ENCODE measurements around the gene LONRF2. TPM values are rescaled to one million over a fixed set of nuclear protein-coding genes. Genes with fewer than 3 reads are reported as not detected.

Gene LONRF2
- total RNA-seq, 4 donors from 2014 or later, result 1.3 to 2.5 (median 2.0) TPM

DNA sequence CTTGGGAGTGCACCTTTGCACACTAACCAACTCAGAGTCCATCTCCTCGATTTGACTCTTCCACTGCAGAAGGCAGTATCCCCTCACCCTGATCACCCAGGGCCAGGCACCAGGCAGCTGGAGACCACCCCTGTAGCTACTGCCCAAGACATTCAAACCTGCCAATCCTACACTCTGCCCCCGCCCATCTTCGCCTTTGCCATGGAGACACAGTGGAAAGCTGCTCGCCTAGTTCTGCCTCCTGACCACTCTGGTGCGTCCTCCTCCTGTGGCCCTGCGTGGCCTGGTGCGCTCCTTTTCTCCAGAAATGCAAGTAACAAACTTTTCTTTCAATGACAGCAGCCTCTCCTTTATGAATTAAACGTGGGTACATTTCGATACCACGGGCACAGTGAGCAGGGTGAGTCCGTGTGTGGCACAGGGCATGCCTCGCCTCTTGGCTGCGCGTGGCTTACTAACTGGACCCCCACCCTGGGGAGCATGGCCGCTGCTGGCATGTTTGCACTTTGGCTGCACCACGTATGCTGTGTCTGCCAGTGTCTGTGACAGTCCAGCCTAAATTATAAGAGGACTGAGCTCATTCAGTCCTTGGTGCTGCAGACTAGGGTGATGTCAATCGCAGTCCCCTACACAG lies 47.6 kb downstream of the LONRF2 start:
- WGBS, result 95% methylated on average over 17 of the region's 17 CpGs
- Histone ChIP-seq H3K9me3 (no peaks in the 10 kb centered on the region), H3K27me3 (no peaks in the 10 kb centered on the region), H3K4me3 (no peak overlapping the region), H3K27ac (no peak overlapping the region), H3K36me3 (no peaks in the 10 kb centered on the region), H3K4me1 (no peaks in the 10 kb centered on the region)
- no peak for TF ChIP-seq POLR2AphosphoS5 (IDR thresholded peaks at IDR 0.05)
- no peak for TF ChIP-seq POLR2A (IDR thresholded peaks at IDR 0.05)
- TF ChIP-seq, protein P1, sequence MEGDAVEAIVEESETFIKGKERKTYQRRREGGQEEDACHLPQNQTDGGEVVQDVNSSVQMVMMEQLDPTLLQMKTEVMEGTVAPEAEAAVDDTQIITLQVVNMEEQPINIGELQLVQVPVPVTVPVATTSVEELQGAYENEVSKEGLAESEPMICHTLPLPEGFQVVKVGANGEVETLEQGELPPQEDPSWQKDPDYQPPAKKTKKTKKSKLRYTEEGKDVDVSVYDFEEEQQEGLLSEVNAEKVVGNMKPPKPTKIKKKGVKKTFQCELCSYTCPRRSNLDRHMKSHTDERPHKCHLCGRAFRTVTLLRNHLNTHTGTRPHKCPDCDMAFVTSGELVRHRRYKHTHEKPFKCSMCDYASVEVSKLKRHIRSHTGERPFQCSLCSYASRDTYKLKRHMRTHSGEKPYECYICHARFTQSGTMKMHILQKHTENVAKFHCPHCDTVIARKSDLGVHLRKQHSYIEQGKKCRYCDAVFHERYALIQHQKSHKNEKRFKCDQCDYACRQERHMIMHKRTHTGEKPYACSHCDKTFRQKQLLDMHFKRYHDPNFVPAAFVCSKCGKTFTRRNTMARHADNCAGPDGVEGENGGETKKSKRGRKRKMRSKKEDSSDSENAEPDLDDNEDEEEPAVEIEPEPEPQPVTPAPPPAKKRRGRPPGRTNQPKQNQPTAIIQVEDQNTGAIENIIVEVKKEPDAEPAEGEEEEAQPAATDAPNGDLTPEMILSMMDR (IDR thresholded peaks at IDR 0.05), result no peak
- no peak for TF ChIP-seq EP300 (IDR thresholded peaks at IDR 0.05)
- DNase-seq (ENCODE audit: low spot score in 2 of 2), result no peak

DNA sequence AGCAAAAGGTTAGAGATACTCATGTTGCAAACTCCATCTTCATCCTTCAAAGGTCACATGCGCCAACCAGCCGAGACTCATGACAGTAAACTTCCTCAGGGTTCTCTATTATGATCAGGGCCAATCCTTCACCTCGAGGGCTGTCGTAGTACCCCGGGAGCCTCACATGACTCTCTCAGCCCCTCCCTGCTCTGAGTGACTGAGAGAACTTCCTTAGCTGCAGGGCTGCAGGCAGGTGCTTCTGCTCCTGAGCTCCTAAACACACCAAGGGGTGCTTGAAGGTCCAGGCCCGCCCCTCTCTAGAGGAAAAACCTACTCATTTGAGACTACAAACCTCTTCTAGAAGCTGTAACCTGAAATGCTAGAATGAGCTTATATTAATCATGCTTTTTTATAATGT lies 48.2 kb downstream of the LONRF2 start:
- no peak for DNase-seq (ENCODE audit: low spot score in 2 of 2)
- Histone ChIP-seq H3K27me3 (no peaks in the 10 kb centered on the region), H3K27ac (no peak overlapping the region), H3K9me3 (no peaks in the 10 kb centered on the region), H3K4me3 (no peak overlapping the region), H3K36me3 (no peaks in the 10 kb centered on the region), H3K4me1 (no peaks in the 10 kb centered on the region)
- 68% methylated on average over 6 of the region's 6 CpGs for whole genome bisulfite sequencing
- TF ChIP-seq, protein P1 (IDR thresholded peaks at IDR 0.05), result no peak
- TF ChIP-seq EP300 (IDR thresholded peaks at IDR 0.05) (no peak), POLR2AphosphoS5 (IDR thresholded peaks at IDR 0.05) (no peak), POLR2A (IDR thresholded peaks at IDR 0.05) (no peak)

DNA sequence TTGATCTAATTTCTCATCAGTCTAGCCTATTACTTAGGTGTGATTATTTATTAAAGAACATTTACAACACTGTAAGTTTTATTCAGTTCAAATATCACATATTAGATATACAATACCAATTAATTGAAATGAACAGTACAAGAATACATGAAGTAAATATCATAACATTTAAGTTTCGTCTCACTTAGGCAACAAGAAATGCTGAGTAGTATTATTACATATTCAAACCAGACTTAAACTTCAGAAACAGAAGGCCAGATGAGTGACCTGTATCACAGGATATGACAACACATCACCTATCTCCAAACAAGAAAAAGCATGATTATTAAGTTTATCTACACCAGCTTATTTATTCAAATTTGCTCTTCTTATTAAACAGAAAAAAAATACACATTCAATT lies 48.9 kb downstream of the LONRF2 start:
- 88% methylated on average over 1 of the region's 1 CpG for WGBS
- H3K36me3 ChIP-seq, result no peaks in the 10 kb centered on the region
- no peak for TF ChIP-seq EP300 (IDR thresholded peaks at IDR 0.05)
- no peak for TF ChIP-seq POLR2A (IDR thresholded peaks at IDR 0.05)
- TF ChIP-seq, protein P1 (IDR thresholded peaks at IDR 0.05), result no peak
- no peak for TF ChIP-seq POLR2AphosphoS5 (IDR thresholded peaks at IDR 0.05)
- no peaks in the 10 kb centered on the region for H3K4me1 ChIP-seq
- no peaks in the 10 kb centered on the region for H3K27me3 ChIP-seq
- H3K9me3 ChIP-seq, result no peaks in the 10 kb centered on the region
- H3K27ac ChIP-seq, result no peak overlapping the region
- no peak overlapping the region for H3K4me3 ChIP-seq
- no peak for DNase-seq (ENCODE audit: low spot score in 2 of 2)

DNA sequence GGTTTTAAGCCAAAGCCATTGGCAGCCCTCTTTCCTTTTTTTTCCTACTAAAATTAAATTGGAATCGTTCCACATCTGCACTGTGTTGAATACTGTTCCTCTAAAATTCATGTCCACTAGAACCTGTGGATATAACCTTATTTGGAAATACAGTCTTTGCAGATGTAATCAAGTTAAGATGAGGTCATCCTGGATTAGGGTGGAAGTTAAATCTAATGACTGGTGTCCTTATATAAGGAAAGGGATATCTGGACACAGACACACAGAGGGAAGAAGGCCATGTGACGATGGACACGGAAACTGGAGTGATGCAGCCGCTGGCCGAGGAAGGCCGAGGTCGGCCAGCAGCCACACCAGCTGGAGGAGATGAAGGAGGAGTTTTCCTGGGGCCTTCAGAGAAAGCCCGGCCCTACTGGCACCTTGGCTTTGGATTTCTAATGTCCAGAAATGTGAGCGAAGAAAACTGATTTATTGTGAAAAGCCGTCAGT lies 49.4 kb downstream of the LONRF2 start:
- DNase-seq (ENCODE audit: low spot score in 2 of 2), result no peak
- H3K27me3 ChIP-seq, result no peaks in the 10 kb centered on the region
- no peaks in the 10 kb centered on the region for H3K9me3 ChIP-seq
- no peak overlapping the region for H3K4me3 ChIP-seq
- no peaks in the 10 kb centered on the region for H3K4me1 ChIP-seq
- TF ChIP-seq, protein P1 (IDR thresholded peaks at IDR 0.05), result no peak
- TF ChIP-seq POLR2A (IDR thresholded peaks at IDR 0.05) (no peak), EP300 (IDR thresholded peaks at IDR 0.05) (no peak), POLR2AphosphoS5 (IDR thresholded peaks at IDR 0.05) (no peak)
- WGBS, result 75% methylated on average over 10 of the region's 10 CpGs
- no peaks in the 10 kb centered on the region for H3K36me3 ChIP-seq
- H3K27ac ChIP-seq, result no peak overlapping the region

DNA sequence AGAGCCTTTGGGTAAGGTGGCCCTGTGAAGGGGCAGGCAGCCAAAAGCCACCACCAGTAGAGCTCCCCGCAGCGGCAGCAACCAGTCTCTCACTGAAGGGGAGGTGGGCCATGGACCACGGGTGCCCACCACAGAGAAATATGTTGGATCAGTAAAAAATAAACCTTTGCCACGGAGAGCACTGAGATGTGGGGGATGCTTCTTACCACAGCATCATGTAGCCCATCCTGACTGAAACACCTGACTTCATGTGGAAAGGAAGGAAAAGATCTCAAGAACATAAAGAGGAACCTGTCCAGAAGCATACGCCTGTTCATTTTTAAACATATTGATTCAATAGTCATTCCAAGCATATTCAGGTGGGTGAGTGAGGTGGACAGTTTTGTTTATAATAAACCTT lies 51.1 kb downstream of the LONRF2 start:
- Histone ChIP-seq H3K4me3 (no peak overlapping the region), H3K36me3 (no peaks in the 10 kb centered on the region), H3K4me1 (no peaks in the 10 kb centered on the region), H3K9me3 (no peaks in the 10 kb centered on the region), H3K27me3 (no peaks in the 10 kb centered on the region), H3K27ac (no peak overlapping the region)
- TF ChIP-seq, protein P1 (IDR thresholded peaks at IDR 0.05), result no peak
- TF ChIP-seq POLR2A (IDR thresholded peaks at IDR 0.05) (no peak), EP300 (IDR thresholded peaks at IDR 0.05) (no peak), POLR2AphosphoS5 (IDR thresholded peaks at IDR 0.05) (no peak)
- 97% methylated on average over 5 of the region's 5 CpGs for WGBS
- peak in 1 of 2 donors; percentile 37 for DNase-seq (ENCODE audit: low spot score in 2 of 2)
